ENCODE results near the gene DHCR7. TPM values are rescaled to one million over a fixed set of nuclear protein-coding genes. Genes with fewer than 3 reads are reported as not detected.

DHCR7 gene
- total RNA-seq, 1 donor from 2014 or later = 64.2 TPM

GRCh38 chr11:71482216-71482615 is 34.0 kb upstream of the DHCR7 start:
- Histone ChIP-seq H3K36me3 (peaks cover 94% of the 10 kb centered on the region), H3K27me3 (ENCODE audit: low read depth) (no peaks in the 10 kb centered on the region), H3K27ac (no peak overlapping the region), H3K4me1 (no peaks in the 10 kb centered on the region), H3K4me3 (no peak overlapping the region), H3K9me3 (no peaks in the 10 kb centered on the region)
- no peak for ATAC-seq
- no peak for DNase-seq
- TF ChIP-seq CTCF (IDR thresholded peaks at IDR 0.05) = no peak
- intact Hi-C loops (cut with DNase I) = no loop called here

DNA sequence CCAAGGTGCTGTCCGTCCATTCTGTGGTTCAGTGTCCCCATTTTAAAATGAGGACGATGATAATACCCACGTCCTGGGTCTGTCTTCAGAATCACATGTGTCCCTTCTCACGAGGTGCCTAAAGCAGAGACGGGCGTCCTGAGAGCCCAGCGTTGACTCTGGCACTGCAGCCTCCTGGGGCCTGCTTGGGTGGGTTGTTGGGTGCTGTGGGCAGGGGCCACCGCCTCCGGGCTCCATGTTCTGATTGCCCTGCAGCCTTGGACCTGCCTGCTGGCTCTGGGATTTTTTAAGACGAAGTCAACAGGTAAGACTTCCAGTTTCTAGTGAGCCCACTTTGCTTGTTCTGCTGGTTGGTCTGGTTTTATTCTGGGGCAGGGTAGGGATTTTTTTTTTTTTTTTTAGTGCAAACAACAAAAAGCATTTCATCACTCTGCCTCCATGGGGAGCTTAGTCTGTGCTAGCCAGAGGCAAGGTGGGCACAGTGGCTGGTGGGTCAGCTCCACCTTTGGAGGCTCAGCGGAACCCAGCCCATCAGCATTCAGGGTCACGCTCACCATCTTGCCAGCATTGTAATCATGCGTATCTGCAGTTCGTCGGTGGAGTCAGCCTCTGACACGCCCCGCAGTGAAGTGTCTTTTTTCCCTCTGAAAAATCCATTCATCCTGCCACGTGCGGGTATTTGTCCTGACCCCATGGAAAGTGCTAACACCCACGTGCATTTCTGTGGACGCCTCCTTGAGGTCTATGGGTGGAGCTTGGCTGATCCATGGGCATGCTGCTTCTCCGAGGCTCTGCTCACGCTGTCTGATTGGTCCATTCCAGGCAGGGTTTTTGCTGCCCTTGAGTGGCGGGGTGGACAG is 33.1 kb upstream of the DHCR7 start:
- no peak for TF ChIP-seq CTCF (IDR thresholded peaks at IDR 0.05)
- intact Hi-C loops (cut with DNase I) = no loop called here
- no peaks in the 10 kb centered on the region for H3K27me3 ChIP-seq (ENCODE audit: low read depth)
- ATAC-seq = no peak
- no peak overlapping the region for H3K27ac ChIP-seq
- no peaks in the 10 kb centered on the region for H3K9me3 ChIP-seq
- no peaks in the 10 kb centered on the region for H3K4me1 ChIP-seq
- DNase-seq = no peak
- H3K4me3 ChIP-seq = no peak overlapping the region
- H3K36me3 ChIP-seq = peaks cover 95% of the 10 kb centered on the region

- Histone ChIP-seq H3K9me3 (no peaks in the 10 kb centered on the region), H3K27me3 (ENCODE audit: low read depth) (no peaks in the 10 kb centered on the region), H3K27ac (no peak overlapping the region), H3K4me1 (no peaks in the 10 kb centered on the region), H3K4me3 (no peak overlapping the region), H3K36me3 (peaks cover 95% of the 10 kb centered on the region)
- TF ChIP-seq CTCF (IDR thresholded peaks at IDR 0.05) = no peak
- intact Hi-C loops (cut with DNase I) = no loop called here
- no peak for DNase-seq
- no peak for ATAC-seq
These were observed 30.3 kb upstream of the DHCR7 start for GRCh38 chr11:71478528-71478840.

- no peaks in the 10 kb centered on the region for H3K9me3 ChIP-seq
- DNase-seq = no peak
- intact Hi-C loops (cut with DNase I) = no loop called here
- no peaks in the 10 kb centered on the region for H3K4me1 ChIP-seq
- H3K36me3 ChIP-seq = peaks cover 95% of the 10 kb centered on the region
- H3K27ac ChIP-seq = no peak overlapping the region
- H3K4me3 ChIP-seq = no peak overlapping the region
- no peak for TF ChIP-seq CTCF (IDR thresholded peaks at IDR 0.05)
- ATAC-seq = no peak
- H3K27me3 ChIP-seq (ENCODE audit: low read depth) = no peaks in the 10 kb centered on the region
These were observed 29.7 kb upstream of the DHCR7 start for GRCh38 chr11:71477641-71478527.

- H3K4me3 ChIP-seq = no peak overlapping the region
- H3K27ac ChIP-seq = no peak overlapping the region
- H3K27me3 ChIP-seq (ENCODE audit: low read depth) = no peaks in the 10 kb centered on the region
- ATAC-seq (no peak), DNase-seq (no peak)
- H3K4me1 ChIP-seq = no peaks in the 10 kb centered on the region
- TF ChIP-seq CTCF (IDR thresholded peaks at IDR 0.05) = no peak
- H3K9me3 ChIP-seq = no peaks in the 10 kb centered on the region
- H3K36me3 ChIP-seq = peaks cover 97% of the 10 kb centered on the region
- intact Hi-C loops (cut with DNase I) = no loop called here
These were observed 28.9 kb upstream of the DHCR7 start for GRCh38 chr11:71476926-71477640.
